SKM-1 (cell line): ENCODE data around the gene SGSM1.

ENCODE experiments used
- DNase-seq: peaks from one replicate; lab custom pipeline; 2025; ENCODE audit not compliant: unreplicated experiment; lab: John Stamatoyannopoulos, UW

Gene SGSM1

GRCh38 chr22:24975813-24976341 is 169.9 kb downstream of the SGSM1 start:
- no peak for DNase-seq

- DNase-seq: no peak
These were observed 170.6 kb downstream of the SGSM1 start for GRCh38 chr22:24976442-24977218.
